GM19035 (cell line): ENCODE measurements around the gene ARHGEF19.

ENCODE experiments used
- ATAC-seq: cut with Tn5 transposase; IDR thresholded peaks from one replicate; pipeline ENCODE4 v1.9.1; 2021; ENCODE audit not compliant: unreplicated experiment

ARHGEF19 gene

GRCh38 chr1:16151196-16151994 lies 61.1 kb downstream of the ARHGEF19 start:
- no peak for ATAC-seq

DNA sequence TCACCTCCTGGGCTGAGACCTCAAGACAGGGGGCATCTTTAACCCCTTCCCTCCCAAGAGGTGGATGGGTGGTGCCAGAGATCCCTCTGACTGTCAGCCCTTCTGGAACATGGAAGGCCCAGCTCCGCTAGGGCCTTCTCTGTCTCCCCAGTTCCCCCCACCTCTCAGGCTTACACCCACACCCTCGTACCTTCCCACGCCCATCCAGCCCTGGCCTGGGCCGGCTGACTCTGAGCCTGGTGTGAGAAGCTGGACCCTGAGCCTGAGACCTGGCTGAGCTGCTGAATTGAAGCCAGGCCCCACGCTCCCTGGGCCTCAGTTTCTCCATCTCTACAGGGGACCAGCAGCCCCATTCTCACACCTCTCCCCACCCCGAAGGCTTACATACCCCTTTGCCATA lies 61.9 kb downstream of the ARHGEF19 start:
- no peak for ATAC-seq

- no peak for ATAC-seq
Measured at GRCh38 chr1:16149702-16150488, 62.6 kb downstream of the ARHGEF19 start.

GRCh38 chr1:16149146-16149545 lies 63.3 kb downstream of the ARHGEF19 start:
- ATAC-seq = no peak

DNA sequence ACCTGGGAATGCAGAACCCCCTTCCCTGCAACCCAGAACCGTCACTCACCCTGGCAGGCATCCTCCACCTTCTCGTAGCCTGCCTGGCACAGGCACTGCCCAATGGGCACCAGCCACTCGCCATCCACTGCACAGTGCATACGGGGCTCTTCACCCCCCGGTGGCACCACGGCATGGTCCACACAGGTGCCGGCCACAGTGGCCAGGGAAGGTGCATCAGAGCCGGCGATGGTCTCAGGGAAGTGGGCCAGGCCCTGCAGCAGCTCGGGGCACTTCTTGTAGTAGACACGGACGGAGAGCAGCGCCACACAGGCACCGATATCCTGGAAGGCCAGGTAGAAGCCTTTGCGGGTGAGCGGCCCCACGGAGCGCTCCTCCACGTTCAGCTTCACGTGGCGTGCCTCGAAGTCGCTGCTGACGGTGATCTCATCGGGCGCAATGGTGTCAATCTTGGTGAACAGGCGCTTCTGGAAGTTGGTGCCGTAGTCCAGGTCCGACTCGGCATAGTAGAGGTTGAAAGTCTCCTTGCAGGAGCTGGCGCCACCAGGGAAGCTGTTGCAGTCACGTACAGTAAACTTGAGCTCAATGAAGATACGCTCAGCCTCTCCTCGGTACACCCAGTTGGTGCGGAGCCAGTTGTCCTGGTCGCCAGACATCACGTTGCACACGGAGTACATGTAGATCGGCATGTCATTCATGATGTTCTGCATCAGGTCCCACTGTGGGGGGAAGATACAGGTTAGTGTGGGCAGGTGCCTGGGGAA lies 63.9 kb downstream of the ARHGEF19 start:
- ATAC-seq = no peak
